ENCODE data around the gene SORBS1. TPM values are rescaled to one million over a fixed set of nuclear protein-coding genes. Genes with fewer than 3 reads are reported as not detected.

SORBS1 gene
- total and polyA plus RNA-seq, 2 of the 13 experiments (the other 11 are each of a cell fraction or from before 2014, with no cell fraction given), result 16.8 to 39.8 TPM

GRCh38 chr10:95467162-95467599, 94.0 kb downstream of the SORBS1 start (continued):
- TF ChIP-seq, protein P1, sequence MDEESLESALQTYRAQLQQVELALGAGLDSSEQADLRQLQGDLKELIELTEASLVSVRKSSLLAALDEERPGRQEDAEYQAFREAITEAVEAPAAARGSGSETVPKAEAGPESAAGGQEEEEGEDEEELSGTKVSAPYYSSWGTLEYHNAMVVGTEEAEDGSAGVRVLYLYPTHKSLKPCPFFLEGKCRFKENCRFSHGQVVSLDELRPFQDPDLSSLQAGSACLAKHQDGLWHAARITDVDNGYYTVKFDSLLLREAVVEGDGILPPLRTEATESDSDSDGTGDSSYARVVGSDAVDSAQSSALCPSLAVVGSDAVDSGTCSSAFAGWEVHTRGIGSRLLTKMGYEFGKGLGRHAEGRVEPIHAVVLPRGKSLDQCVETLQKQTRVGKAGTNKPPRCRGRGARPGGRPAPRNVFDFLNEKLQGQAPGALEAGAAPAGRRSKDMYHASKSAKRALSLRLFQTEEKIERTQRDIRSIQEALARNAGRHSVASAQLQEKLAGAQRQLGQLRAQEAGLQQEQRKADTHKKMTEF (CRISPR knock-in tag; IDR thresholded peaks at IDR 0.05), result peak; percentile 69
- no peak for TF ChIP-seq HNRNPK (IDR thresholded peaks at IDR 0.05; ENCODE audit: low read depth, low read length, poor library complexity, severe bottlenecking)
- TF ChIP-seq, protein P2, sequence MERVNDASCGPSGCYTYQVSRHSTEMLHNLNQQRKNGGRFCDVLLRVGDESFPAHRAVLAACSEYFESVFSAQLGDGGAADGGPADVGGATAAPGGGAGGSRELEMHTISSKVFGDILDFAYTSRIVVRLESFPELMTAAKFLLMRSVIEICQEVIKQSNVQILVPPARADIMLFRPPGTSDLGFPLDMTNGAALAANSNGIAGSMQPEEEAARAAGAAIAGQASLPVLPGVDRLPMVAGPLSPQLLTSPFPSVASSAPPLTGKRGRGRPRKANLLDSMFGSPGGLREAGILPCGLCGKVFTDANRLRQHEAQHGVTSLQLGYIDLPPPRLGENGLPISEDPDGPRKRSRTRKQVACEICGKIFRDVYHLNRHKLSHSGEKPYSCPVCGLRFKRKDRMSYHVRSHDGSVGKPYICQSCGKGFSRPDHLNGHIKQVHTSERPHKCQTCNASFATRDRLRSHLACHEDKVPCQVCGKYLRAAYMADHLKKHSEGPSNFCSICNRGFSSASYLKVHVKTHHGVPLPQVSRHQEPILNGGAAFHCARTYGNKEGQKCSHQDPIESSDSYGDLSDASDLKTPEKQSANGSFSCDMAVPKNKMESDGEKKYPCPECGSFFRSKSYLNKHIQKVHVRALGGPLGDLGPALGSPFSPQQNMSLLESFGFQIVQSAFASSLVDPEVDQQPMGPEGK (CRISPR knock-in tag; IDR thresholded peaks at IDR 0.05), result peak; percentile 74
- TF ChIP-seq MIER3 (CRISPR knock-in tag; IDR thresholded peaks at IDR 0.05; ENCODE audit: borderline replicate concordance), result peak; percentile 61; the same call in 1 of the 2 replicates
- 0 out of 2 replicates have a peak, but pooled peaks have one; percentile 27 for TF ChIP-seq STAT6 (CRISPR knock-in tag; IDR thresholded peaks at IDR 0.05; ENCODE audit: borderline replicate concordance)
- TF ChIP-seq ZNF792 (CRISPR knock-in tag; IDR thresholded peaks at IDR 0.05), result peak; percentile 59; the same call in 1 of the 2 replicates
- no peak for TF ChIP-seq DNMT3B (CRISPR knock-in tag; conservative IDR thresholded peaks at IDR 0.05)
- TF ChIP-seq GATAD2A (CRISPR knock-in tag; IDR thresholded peaks at IDR 0.05), result peak; percentile 89
- TF ChIP-seq NFKBIZ (CRISPR knock-in tag; IDR thresholded peaks at IDR 0.05), result no peak
- TF ChIP-seq ZNF281 (CRISPR knock-in tag; IDR thresholded peaks at IDR 0.05; ENCODE audit: borderline replicate concordance), result peak; percentile 43; the same call in 1 of the 2 replicates
- no peak for TF ChIP-seq ZIK1 (CRISPR knock-in tag; IDR thresholded peaks at IDR 0.05; ENCODE audit: borderline replicate concordance, low read depth)
- TF ChIP-seq MYC (CRISPR knock-in tag; IDR thresholded peaks at IDR 0.05; ENCODE audit: borderline replicate concordance), result peak; percentile 58; the same call in 1 of the 2 replicates
- TF ChIP-seq AKAP8 (CRISPR knock-in tag; IDR thresholded peaks at IDR 0.05), result peak; percentile 60; the same call in 1 of the 2 replicates
- TF ChIP-seq LCORL (IDR thresholded peaks at IDR 0.05), result no peak
- TF ChIP-seq LCORL (CRISPR knock-in tag; IDR thresholded peaks at IDR 0.05), result peak; percentile 83
- no peak for TF ChIP-seq MLLT10 (CRISPR knock-in tag; IDR thresholded peaks at IDR 0.05)
- TF ChIP-seq SSRP1 (CRISPR knock-in tag; IDR thresholded peaks at IDR 0.05), result no peak
- 0 out of 2 replicates have a peak, but pooled peaks have one; percentile 35 for TF ChIP-seq DMAP1 (CRISPR knock-in tag; IDR thresholded peaks at IDR 0.05)
- no peak for TF ChIP-seq ZNF382 (CRISPR knock-in tag; IDR thresholded peaks at IDR 0.05; ENCODE audit: borderline replicate concordance)
- no peak for TF ChIP-seq HOXD1 (CRISPR knock-in tag; IDR thresholded peaks at IDR 0.05)
- peak; percentile 27; the same call in 1 of the 2 replicates for TF ChIP-seq ZNF350 (CRISPR knock-in tag; IDR thresholded peaks at IDR 0.05; ENCODE audit: borderline replicate concordance, low read depth)
- peak; percentile 65 for TF ChIP-seq RXRB (CRISPR knock-in tag; IDR thresholded peaks at IDR 0.05; ENCODE audit: borderline replicate concordance)
